Esophagus muscularis mucosa (tissue), 4 donors: ENCODE data around the gene ANKRD33. TPM values are rescaled to one million over a fixed set of nuclear protein-coding genes. Genes with fewer than 3 reads are reported as not detected.

Experiments used
- DNase-seq: peaks from one replicate; pipeline ENCODE4 v3.0.0-alpha.2; 2017; ENCODE audit errors: extremely low spot score
- H3K27ac ChIP-seq, 4 donors: fragments of 200-600 bp; sonication (generic); replicated peaks in 1 of 4; 1 replicate in 3 of 4; 2 replicates in 1 of 4; pipeline ENCODE4 v1.5.1; 2016 to 2019; ENCODE audit warnings: mild to moderate bottlenecking in 1 of 4
- H3K27me3 ChIP-seq, 4 donors: fragments of 200-600 bp; sonication (generic); one replicate each; pipeline versions ENCODE4 v1.5.1 to v1.6.0; 2016 to 2019
- H3K36me3 ChIP-seq, 4 donors: fragments of 200-600 bp; sonication (generic); one replicate each; pipeline ENCODE4 v1.5.1; 2016 to 2019
- H3K4me1 ChIP-seq, 4 donors: fragments of 200-600 bp; sonication (generic); one replicate each; pipeline ENCODE4 v1.5.1; 2016 to 2019
- H3K4me3 ChIP-seq, 4 donors: fragments of 200-600 bp; sonication (generic); 1 replicate in 2 of 4; 2 replicates in 2 of 4; pipeline ENCODE4 v1.5.1; 2016 to 2019; ENCODE audit warnings: mild to moderate bottlenecking in 4 of 4, moderate library complexity in 1 of 4
- H3K9me3 ChIP-seq, 4 donors: fragments of 200-600 bp; sonication (generic); 1 replicate in 3 of 4; 2 replicates in 1 of 4; pipeline ENCODE4 v1.5.1; 2016 to 2019
- CTCF ChIP-seq, 3 experiments: fragments of 200-600 bp in 2 of 3; fragments of 450-650 bp in 1 of 3; sonication (generic) in 2 of 3; IDR thresholded peaks; one replicate each; pipeline ENCODE4 v1.5.1; 2017 to 2019; ENCODE audit warnings: antibody characterized with exemption in 3 of 3, mild to moderate bottlenecking in 2 of 3, moderate library complexity in 1 of 3
- EP300 ChIP-seq: sonication (generic); formaldehyde crosslinking; IDR thresholded peaks from one replicate; pipeline ENCODE4 v1.6.1; 2017; ENCODE audit warnings: antibody characterized with exemption
- POLR2A ChIP-seq: fragments of 450-650 bp; IDR thresholded peaks from one replicate; pipeline ENCODE4 v1.6.1; 2017; ENCODE audit warnings: antibody characterized with exemption, moderate library complexity, mild to moderate bottlenecking, low read depth
- POLR2AphosphoS5 ChIP-seq, 2 donors: sonication (generic); formaldehyde crosslinking; IDR thresholded peaks; one replicate each; pipeline ENCODE4 v1.6.1; 2017; ENCODE audit warnings: antibody characterized with exemption in 2 of 2
- WGBS: methylation state at CpG from one replicate; pipeline ENCODE4 v1.1.5; 2018; 5-methylcytosine and 5-hydroxymethylcytosine counted together
- intact Hi-C: fragments of 100-400 bp; cut with DNase I; formaldehyde crosslinking; loops from one replicate; pipeline ENCODE4 v1.15.1; 2023
- total RNA-seq, 4 donors: library from RNA; depleted of rRNA; stranded (reverse); fragments of >200 nt; gene quantifications; one replicate each; pipeline versions ENCODE4 v1.1.0 to v1.2.1, GENCODE V29; 2016

The ANKRD33 gene
- total RNA-seq, 4 donors from 2014 or later, result not detected

DNA sequence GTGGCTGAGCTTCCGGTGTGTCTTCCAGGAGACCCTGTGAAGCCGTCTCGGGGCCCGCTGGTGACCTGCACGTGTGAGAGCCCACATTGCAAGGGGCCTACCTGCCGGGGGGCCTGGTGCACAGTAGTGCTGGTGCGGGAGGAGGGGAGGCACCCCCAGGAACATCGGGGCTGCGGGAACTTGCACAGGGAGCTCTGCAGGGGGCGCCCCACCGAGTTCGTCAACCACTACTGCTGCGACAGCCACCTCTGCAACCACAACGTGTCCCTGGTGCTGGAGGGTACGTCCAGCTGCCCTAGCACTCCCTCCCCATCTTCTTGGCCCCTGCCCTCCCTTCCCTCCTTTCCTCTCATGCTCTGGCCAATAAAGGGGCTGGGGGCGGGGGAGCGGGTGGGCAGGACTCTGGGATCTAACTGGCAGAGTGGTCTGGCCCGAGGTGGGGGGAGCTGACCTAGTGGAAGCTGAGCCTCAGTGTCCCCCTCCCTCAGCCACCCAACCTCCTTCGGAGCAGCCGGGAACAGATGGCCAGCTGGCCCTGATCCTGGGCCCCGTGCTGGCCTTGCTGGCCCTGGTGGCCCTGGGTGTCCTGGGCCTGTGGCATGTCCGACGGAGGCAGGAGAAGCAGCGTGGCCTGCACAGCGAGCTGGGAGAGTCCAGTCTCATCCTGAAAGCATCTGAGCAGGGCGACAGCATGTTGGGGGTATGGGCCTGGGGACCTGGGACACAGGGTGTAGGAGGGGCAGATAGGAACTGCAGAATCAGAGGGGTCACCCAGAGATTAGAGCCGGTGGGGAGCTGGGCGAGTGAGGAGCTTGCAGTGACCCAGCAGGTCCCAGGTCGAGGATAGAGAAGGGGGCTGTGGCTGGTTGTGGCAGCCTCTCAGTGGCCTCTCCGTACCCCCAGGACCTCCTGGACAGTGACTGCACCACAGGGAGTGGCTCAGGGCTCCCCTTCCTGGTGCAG lies 25.4 kb downstream of the ANKRD33 start:
- DNase-seq, result no peak
- H3K27me3 ChIP-seq, result peaks cover 0 to 49% (median 0%) of the 10 kb centered on the region in 4 donors
- H3K4me1 ChIP-seq, result peaks cover 32 to 76% (median 55%) of the 10 kb centered on the region in 4 donors
- 75% methylated on average over 11 of the region's 30 CpGs for WGBS
- peak overlapping the region in 2 of 4 donors; percentile 9 to 42 for H3K4me3 ChIP-seq
- intact Hi-C loops, result no loop called here
- peaks cover 0 to 54% (median 19%) of the 10 kb centered on the region in 4 donors for H3K36me3 ChIP-seq
- H3K9me3 ChIP-seq, result no peaks in the 10 kb centered on the region
- TF ChIP-seq POLR2A, result no peak
- no peak for TF ChIP-seq EP300
- no peak for TF ChIP-seq POLR2AphosphoS5 (IDR thresholded peaks at IDR 0.05)
- TF ChIP-seq CTCF (IDR thresholded peaks at IDR 0.05), result no peak
- peak overlapping the region; percentile 28 to 87 (median 53) for H3K27ac ChIP-seq

- 83% methylated on average over 16 of the region's 17 CpGs for WGBS
- H3K4me1 ChIP-seq, result peaks cover 32 to 72% (median 52%) of the 10 kb centered on the region in 4 donors
- no peak overlapping the region for H3K4me3 ChIP-seq
- no peak for DNase-seq
- intact Hi-C loops, result no loop called here
- H3K27me3 ChIP-seq, result peaks cover 0 to 41% (median 0%) of the 10 kb centered on the region in 4 donors
- TF ChIP-seq POLR2A (no peak), EP300 (no peak), POLR2AphosphoS5 (IDR thresholded peaks at IDR 0.05) (no peak), CTCF (IDR thresholded peaks at IDR 0.05) (no peak)
- peak overlapping the region in 1 of 4 donors; percentile 18 for H3K27ac ChIP-seq
- H3K9me3 ChIP-seq, result no peaks in the 10 kb centered on the region
- H3K36me3 ChIP-seq, result peaks cover 0 to 64% (median 23%) of the 10 kb centered on the region in 4 donors
These were observed 26.4 kb downstream of the ANKRD33 start for GRCh38 chr12:51914034-51914923.

GRCh38 chr12:51915003-51915625 lies 27.2 kb downstream of the ANKRD33 start:
- H3K4me1 ChIP-seq, result peaks cover 32 to 64% (median 46%) of the 10 kb centered on the region in 4 donors
- no peak for DNase-seq
- TF ChIP-seq POLR2A (no peak), CTCF (IDR thresholded peaks at IDR 0.05) (no peak), POLR2AphosphoS5 (IDR thresholded peaks at IDR 0.05) (no peak), EP300 (no peak)
- H3K9me3 ChIP-seq, result no peaks in the 10 kb centered on the region
- H3K36me3 ChIP-seq, result peaks cover 0 to 72% (median 27%) of the 10 kb centered on the region in 4 donors
- no peak overlapping the region for H3K27ac ChIP-seq
- WGBS, result 89% methylated on average over 19 of the region's 28 CpGs
- H3K27me3 ChIP-seq, result peaks cover 0 to 41% (median 0%) of the 10 kb centered on the region in 4 donors
- no peak overlapping the region for H3K4me3 ChIP-seq
- intact Hi-C loops, result no loop called here

DNA sequence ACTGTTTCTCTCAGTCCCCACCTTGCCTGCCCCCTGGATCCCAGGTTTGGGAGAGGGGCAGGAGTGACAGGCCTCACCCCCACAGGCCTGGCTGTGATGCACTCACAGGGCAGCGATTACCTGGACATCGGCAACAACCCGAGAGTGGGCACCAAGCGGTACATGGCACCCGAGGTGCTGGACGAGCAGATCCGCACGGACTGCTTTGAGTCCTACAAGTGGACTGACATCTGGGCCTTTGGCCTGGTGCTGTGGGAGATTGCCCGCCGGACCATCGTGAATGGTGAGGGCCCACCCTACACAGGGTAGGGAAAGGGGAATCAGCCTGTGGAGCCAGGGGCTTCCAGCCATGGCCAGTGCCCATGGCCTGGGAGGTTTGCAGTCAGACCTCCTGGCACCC lies 28.0 kb downstream of the ANKRD33 start:
- H3K36me3 ChIP-seq, result peaks cover 0 to 80% (median 28%) of the 10 kb centered on the region in 4 donors
- H3K4me3 ChIP-seq, result no peak overlapping the region
- WGBS, result 97% methylated on average over 11 of the region's 11 CpGs
- H3K27me3 ChIP-seq, result peaks cover 0 to 41% (median 0%) of the 10 kb centered on the region in 4 donors
- intact Hi-C loops, result no loop called here
- H3K4me1 ChIP-seq, result peaks cover 27 to 55% (median 37%) of the 10 kb centered on the region in 4 donors
- no peak overlapping the region for H3K27ac ChIP-seq
- no peak for DNase-seq
- H3K9me3 ChIP-seq, result no peaks in the 10 kb centered on the region
- TF ChIP-seq EP300 (no peak), CTCF (IDR thresholded peaks at IDR 0.05) (no peak), POLR2AphosphoS5 (IDR thresholded peaks at IDR 0.05) (no peak), POLR2A (no peak)
